CD4-positive, alpha-beta T cell treated with Interleukin-4 for 4 hours (primary cell): ENCODE results near the gene CARD11.

Experiments
- DNase-seq: peaks from one replicate; pipeline ENCODE4 v3.0.0-alpha.2; 2020

The CARD11 gene

GRCh38 chr7:2937701-2938513 lies 105.8 kb downstream of the CARD11 start:
- DNase-seq = no peak

GRCh38 chr7:2936891-2937580 lies 106.6 kb downstream of the CARD11 start:
- DNase-seq = no peak

- DNase-seq = no peak
These were observed 107.4 kb downstream of the CARD11 start for GRCh38 chr7:2936301-2936700.

- DNase-seq = no peak
These were observed 108.5 kb downstream of the CARD11 start for GRCh38 chr7:2934984-2935740.

- no peak for DNase-seq
These were observed 109.4 kb downstream of the CARD11 start for GRCh38 chr7:2934211-2934731.

GRCh38 chr7:2932402-2933251 lies 111.0 kb downstream of the CARD11 start:
- DNase-seq = no peak

GRCh38 chr7:2931034-2931415 lies 112.6 kb downstream of the CARD11 start:
- no peak for DNase-seq

GRCh38 chr7:2930310-2931033 lies 113.2 kb downstream of the CARD11 start:
- DNase-seq = no peak

- no peak for DNase-seq
These were observed 114.1 kb downstream of the CARD11 start for GRCh38 chr7:2929321-2930201.

- no peak for DNase-seq
These were observed 114.9 kb downstream of the CARD11 start for GRCh38 chr7:2928613-2929311.

- no peak for DNase-seq
These were observed 115.4 kb downstream of the CARD11 start for GRCh38 chr7:2928256-2928612.

- DNase-seq = no peak
These were observed 116.1 kb downstream of the CARD11 start for GRCh38 chr7:2927592-2927991.

GRCh38 chr7:2926896-2927405 lies 116.7 kb downstream of the CARD11 start:
- no peak for DNase-seq

- no peak for DNase-seq
These were observed 117.4 kb downstream of the CARD11 start for GRCh38 chr7:2926120-2926895.

- DNase-seq = no peak
These were observed 118.5 kb downstream of the CARD11 start for GRCh38 chr7:2924866-2925840.

GRCh38 chr7:2923886-2924574 lies 119.6 kb downstream of the CARD11 start:
- DNase-seq = no peak

GRCh38 chr7:2923291-2923781 lies 120.3 kb downstream of the CARD11 start:
- DNase-seq = no peak
